CD4-positive, alpha-beta T cell treated with Interleukin-6 for 4 hours (primary cell): ENCODE results near the gene COA8.
"Not testable (repeated sequence)": the region's sequence is repeated elsewhere in the genome, so short reads cannot be mapped to it uniquely, and the experiment has no call there.

ENCODE experiments used
- DNase-seq: peaks from one replicate; pipeline ENCODE4 v3.0.0-alpha.2; 2020; ENCODE audit warnings: mixed read lengths

COA8 gene, protein sequence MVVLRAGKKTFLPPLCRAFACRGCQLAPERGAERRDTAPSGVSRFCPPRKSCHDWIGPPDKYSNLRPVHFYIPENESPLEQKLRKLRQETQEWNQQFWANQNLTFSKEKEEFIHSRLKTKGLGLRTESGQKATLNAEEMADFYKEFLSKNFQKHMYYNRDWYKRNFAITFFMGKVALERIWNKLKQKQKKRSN

DNA sequence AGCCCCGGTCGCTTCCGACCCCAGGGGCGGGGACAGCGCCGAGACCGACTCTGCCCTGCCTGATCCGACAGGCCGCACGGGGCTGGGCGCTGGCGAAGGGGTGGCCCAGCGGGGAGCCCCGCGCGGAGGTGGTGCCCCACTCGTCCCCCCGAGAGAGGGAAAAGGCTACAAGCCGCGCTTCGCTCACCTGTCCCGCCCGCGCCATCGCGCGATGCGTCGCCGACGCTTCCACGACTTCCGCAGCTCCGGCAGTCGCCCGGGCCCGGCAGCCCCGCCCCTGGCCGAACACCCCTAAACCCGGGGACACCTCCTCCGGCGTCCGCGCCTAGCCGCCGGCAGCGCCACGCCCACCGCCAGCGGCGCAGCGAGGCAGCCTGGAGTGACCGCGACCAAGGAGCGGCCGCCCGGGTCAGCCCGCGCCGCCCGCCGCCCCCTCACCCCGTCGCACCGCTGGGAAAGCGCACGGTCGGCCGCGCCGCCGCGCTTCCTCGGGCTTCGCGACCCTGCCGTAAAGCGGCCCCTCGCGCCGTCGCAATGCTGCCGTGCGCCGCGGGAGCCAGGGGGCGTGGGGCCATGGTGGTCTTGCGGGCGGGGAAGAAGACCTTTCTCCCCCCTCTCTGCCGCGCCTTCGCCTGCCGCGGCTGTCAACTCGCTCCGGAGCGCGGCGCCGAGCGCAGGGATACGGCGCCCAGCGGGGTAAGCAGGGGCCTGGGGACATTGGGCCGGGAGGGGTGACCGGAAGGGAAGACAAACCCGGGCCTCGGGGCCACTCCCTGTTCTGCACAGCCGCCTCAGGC lies at the start of gene COA8, which contains the start of gene BAG5:
Gene COA8, plus strand, starts transcription at position 532 of the 797 bp plus-strand sequence. Its CDS starts 42 bp downstream, at position 574.
Gene BAG5, minus strand, starts transcription at position 229 of the 797 bp plus-strand sequence. CDS start 1,493 bp downstream, outside the sequence.
- peak; percentile 86 for DNase-seq

DNA sequence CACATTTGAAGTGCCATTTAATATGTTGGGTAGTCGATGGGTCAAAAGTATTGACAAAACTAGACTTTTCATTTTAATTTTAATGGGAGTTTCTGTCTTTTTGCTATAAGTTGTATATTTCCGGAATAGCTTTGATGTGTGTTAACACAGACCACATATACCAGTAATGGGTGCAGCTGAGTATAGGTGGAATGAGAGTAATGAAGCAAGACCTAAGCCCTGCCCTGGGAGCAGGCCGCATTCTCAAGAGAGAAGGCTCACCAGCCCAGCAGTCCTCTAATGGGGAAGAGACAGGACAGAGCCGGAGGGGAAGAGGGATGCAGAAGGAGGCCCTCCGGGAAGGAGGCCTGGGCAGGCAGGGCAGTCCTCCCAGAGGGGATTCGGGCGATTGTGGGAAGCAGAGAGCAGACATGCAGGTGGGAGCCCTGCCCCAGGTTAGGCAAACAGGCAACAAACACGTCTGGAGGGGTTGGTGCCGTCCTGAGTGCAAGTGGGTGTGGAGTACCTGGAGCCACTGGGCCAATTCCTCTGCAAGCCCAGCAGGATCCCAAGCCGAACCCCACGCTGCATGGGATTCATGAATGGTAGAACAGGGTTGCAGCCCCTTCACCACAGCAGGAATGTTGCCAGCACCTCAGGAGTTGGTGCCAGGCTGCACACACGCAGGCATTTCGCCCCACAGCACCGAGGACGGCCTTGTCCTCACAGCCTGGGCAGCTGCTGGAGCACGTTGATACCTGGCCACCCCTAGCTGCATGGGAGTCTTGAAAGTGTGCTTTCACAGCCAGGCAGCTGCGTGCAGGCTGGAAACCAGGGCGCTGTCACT lies 48.0 kb upstream of the COA8 start:
- DNase-seq, result no peak

DNA sequence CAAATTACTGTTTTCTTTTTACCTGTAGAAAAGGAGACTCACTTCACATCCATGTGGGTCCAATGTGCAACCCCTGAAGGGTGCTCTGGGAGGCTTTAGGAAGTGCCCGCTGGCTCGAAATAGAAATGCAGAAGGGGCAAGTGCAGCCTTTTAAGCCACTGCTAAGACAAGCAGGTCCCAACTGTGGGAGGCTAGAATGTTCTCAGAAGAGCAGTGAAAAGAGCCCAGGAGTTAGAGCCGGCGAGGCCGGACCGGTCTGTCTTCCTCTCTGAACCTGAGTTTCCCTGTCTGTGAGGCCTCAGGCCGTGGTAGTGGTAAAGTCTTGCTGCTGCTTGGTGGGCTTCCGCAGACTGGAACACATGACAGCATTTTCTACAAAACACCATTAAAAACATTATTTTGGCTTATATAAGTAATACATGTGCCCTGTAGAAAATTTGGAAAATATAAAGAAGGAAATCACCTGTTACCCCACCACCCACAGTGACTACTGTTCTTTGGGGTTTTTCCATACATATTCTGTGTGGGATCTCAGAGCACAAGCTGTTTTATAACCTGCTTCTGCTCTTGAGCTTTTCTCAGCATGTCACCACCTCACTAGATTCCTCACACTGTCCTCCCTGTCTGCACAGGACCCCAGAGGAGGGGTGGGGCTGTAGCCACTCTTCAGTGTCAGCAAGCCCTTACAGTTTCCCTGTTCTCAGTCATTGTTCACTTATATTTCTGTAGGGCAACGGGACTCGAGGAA lies 46.2 kb upstream of the COA8 start:
- no peak for DNase-seq

DNA sequence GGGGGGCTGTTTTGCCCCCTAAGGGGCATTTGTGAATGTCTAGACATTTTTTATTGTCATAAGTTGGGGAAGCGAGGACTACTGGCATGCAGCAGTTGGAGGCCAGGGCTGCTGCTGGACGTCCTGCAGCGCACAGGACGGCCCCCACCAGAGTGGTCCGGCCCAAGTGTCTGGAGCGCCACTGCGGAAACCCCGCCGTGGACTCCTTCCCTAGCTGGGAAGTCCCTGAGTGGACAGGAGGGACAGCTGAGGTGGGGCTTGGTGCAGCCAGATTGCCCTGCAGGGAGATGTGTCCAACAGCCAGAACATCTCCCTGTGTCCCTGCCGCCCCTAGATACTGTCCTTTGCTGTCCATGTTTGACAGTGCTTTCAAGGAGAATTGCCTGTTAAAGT lies 45.6 kb upstream of the COA8 start:
- no peak for DNase-seq

DNA sequence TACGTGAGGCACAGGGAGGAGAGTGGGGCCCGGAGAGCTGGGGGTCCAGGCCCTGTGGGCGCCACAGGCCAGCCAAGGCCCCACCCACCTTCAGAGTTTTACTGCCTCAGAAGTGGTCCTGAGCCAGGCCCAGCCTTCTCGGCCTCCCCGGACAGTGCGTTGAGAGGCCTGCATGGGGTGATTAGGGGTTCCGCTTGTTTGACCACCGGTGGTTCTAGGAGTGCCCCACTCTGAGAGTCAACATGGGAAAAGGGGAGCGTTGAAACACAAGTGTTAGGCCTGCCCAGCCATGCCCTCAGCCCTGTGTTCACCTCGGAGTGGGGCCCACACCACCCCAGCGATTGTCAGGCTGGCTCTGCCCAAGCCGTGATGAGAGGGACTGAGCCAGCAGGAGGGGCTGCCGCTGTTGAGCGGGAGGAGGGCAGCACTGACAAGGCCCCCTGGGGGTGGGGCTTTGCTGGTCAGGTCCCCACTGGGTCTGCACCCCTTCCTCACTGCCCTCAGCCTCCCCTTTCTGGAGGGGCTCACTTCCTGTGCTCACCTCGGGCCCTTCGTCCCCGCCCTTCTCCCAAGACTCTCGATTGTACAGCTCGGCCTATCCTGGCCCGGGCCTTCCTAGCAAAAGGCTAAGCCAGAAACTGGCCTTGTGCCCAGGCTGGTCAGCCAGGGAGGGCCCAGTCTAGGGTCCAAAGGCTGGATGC lies 44.9 kb upstream of the COA8 start:
- DNase-seq, result no peak

DNA sequence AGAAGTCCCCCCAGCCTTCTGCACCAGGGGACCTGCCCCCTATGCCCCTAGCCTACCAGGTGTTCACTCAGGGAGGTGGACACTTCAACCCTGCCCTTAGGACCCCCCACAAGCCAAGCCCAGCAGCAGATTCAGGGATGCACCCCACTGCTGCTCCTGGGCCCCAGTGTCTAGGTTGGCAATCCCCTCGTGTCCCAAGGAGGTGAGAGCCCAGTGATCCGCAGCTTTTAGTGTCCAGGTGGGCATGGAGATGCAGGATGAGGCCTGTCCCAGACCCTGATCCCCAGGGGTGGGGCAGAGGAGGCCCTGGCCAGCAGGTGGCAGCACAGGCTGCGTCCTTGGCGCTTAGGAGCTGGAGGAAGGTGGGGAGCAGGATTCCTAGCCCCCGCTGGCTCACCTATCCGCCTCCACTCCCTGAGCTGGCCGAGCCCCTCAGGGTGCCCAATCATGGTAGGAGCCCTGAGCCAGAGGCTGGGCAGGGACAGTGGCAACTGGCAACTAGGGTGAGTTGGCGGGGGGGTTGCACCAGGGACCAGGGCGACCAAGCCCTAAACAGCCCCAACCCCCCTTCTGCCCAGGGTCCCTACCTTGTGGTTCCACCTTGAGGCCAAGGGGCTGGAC lies 44.2 kb upstream of the COA8 start:
- peak; percentile 69 for DNase-seq

DNA sequence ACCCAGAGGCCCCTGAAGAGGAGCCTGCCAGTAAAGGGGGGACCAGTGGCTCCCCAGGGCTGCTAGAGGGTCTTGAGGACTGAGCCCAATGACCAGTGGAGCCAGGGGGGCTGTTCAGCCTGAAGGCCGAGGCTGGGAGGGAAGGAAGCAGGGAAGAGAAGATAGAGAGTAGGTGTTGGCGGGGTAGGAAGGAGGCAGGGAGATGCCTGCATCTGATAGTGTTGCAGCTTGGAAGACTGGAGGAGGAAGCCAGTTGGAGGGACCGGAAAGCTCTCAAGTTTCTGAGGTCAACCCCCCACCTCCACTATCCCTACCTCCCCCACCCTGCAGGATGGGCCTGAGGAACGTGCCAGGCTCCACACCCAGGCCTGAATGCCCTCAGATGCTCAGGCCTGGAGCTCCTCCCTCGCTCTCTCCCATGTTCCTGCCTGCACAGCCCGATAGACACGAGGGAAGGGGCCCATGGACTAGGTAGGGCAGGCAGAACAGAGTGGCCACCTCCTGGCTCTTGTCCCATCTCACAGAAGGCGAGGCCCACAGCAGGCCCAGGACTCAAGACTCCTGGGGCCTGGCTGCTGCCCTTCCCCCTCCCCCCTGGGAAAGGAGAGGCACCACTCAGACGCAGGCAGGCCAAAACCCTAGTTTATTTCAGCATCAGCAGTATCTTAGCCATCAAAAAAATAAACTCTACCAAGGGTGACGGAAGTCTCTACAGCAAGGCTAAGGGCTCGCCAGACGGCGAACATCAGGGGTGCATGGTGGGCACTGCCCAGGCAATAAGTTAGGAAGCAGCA lies 43.5 kb upstream of the COA8 start:
- no peak for DNase-seq

DNA sequence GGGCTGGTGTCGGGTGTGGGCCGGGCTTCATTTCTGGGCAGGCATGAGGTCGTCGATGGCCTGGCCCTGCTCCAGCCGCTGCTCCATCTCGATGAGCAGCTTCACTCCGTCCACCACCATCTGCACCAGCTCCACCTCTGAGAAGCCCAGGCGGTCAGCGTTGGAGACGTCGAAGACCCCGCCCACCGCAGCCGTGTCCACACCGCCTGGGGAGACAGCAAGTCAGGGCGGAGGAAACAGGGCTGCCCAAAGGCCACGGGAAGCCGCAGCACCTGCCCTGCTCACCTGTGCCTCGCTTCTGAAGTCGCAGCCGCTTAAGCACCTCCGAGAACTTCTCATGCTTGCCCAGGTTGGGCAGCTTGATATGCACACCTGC lies 42.9 kb upstream of the COA8 start:
- DNase-seq, result no peak

DNA sequence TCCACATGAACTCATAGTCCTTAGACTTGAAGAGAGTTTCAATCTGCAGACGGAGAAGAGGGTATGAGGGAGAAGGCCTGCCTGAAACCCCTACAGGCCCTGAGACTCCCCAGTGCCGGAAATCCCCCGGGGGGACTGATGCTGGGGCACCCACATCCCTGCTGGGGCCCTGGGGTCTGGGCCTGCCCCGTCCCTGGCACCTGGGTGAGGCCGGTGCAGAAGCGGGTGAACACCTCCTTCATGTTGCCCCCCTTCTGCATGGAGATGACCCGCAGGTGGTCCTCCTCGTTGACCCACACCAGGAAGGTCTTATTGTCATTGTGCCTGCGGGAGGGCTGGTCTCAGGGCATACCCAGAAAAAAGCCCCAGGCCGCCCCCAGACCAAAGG lies 42.5 kb upstream of the COA8 start:
- no peak for DNase-seq

DNA sequence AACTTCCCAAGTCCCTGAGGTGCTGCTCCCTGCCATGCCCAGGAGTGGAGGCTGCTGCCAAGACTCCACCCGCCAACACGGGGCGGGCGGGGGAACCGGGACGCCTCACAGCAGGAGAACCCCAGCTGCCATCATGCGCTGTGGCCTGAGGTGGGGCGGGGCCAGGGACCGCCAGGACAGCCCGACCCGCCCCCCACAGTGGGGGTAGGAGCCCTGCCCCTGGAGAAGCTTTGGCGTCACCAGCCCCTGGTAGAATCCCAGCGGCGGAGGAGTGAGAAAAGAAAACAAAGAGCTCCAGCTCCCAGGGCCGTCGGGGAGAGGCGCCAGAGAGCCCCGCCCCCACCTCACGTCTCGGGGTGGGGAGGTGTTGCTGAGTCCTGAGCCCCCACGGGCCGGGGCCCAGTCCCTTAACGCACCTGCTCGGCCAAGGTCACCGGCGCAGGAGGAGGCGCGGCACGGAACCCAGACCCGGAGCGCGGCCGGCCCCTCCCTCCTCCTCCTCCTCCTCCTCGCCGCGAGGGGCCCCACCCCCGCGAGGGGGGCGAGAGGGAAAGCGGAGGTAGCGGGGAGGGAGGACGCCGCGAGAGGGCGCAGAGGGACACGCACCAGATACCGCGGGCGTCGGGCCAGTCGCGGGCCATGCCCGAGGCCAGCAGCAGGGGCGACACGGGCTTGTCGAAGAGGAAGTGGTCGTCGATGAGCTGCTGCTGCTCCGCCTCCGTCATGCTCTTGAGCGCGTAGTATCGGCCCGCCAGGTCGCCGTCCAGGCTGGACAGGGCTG lies 41.9 kb upstream of the COA8 start:
- DNase-seq, result peak; percentile 80

DNA sequence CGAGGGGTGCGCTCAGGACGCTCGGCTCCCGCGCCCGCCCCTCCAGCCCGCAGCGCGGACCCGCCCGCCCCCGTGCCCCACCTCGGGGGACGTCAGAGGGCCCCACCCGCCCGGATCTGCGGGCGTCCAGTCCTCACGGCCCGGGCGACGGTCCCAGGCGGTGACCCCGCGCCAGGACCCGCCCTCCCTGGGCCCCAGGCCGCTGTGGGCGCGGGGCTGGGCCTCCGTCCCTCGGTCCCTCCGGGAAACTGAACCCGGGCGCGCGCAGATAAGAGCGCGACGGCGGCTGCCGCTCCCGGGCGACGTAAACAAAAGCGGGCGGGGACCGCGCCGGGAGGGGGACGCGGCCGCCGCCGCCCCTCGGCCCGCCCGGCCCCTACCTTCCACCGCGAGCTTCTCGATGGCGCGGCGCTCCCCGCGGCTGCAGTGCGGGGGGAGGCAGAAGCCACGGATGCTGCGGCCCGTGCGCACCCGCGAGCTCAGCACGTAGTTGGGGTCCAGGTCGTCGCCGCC lies 41.3 kb upstream of the COA8 start:
- peak; percentile 30 for DNase-seq

DNA sequence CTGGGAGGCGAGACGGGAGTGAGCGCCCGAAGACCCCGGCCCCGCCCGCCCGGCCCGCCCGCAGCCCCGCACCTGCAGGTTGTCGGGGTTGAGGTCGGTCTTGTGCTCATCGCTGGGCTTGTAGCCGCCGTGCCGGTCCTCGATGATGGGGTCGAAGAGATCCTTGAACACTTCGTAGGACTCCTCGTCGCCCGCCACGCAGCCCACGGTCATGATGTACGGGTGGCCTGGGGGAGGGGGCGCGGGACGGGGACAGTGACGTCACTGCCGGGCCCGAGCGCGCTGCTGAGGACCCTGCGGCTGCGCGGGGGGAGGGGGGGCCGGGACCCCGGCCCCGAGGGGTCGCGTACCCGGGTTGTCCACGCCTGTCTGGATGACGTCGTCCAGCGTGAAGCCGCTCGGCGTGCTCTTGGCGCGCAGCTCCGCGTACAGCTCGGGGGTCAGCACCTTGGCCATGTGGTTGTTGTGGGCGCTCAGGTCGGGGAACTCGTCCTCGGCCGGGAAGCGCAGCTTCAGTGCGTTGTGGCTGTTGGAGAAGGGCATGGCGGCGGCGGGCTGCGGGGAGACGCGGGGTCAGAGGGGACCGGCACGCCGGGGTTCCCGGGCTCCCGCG lies 40.7 kb upstream of the COA8 start:
- DNase-seq, result peak; percentile 26

DNA sequence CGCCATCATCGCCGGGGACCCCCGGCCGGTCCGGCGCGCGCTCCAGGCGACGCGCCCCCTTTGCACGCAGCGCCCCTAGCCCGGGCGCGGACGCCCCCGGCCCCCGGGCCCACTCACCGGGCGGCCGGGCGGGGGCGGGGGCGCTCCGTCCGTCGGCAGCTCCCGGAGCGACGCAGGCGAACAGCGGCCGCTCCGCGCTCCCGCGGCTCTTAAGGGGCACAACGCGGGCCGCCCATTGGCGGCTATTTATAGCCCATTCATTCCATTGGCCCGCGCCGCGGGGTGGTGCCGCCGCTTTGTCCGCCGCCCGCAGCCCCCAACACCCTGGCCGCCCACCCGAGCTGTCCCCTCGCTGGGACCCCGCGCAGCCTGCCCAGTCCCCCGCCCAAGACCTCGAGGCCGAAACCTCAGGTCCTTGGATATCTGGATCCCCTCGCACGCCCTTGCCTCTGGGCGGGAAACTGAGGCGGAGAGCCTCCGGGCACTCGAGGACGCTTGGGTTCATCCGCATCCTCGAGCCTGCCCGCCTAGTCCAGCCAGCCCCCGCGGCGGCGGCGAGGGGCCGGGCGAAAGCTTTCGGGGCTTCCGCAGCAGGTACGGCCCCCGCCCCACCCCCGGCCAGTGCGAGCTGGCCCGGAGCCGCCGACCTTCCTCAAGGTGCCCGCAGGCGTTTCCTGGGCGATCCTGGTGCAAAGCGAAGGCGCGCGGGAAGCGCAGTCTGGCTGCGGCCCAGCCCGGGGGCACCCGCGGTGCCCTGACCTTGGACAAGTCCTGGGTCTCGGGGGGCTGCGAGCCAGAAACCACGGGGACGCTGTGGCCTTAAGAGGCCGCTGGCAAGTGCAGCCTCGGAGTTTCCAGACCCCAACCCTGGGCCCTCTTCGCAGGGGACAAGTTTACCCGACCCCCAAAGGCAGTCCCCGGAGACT lies 39.8 kb upstream of the COA8 start, which contains the start of gene CKB:
Gene CKB, minus strand, starts transcription at position 182 of the 926 bp plus-strand sequence. CDS start 337 bp downstream, outside the sequence.
- DNase-seq, result no peak

DNA sequence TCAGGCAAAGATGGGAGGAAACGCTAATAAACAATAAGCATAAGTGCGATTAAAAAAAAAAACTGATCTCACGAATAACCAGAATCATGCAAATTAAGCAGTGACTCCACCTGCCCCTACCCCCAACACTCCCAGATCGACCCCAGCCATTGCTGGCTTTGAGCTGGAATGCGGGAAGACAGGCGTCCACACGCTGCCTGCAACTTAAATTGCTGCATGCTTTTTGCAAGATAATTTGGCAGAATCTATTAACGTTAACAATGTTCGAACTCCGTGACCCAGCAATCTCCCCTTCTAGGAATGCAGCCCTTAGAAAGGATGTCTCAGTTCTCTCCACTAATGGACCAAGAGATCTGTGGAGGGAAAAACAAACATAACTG lies 39.2 kb upstream of the COA8 start:
- no peak for DNase-seq

DNA sequence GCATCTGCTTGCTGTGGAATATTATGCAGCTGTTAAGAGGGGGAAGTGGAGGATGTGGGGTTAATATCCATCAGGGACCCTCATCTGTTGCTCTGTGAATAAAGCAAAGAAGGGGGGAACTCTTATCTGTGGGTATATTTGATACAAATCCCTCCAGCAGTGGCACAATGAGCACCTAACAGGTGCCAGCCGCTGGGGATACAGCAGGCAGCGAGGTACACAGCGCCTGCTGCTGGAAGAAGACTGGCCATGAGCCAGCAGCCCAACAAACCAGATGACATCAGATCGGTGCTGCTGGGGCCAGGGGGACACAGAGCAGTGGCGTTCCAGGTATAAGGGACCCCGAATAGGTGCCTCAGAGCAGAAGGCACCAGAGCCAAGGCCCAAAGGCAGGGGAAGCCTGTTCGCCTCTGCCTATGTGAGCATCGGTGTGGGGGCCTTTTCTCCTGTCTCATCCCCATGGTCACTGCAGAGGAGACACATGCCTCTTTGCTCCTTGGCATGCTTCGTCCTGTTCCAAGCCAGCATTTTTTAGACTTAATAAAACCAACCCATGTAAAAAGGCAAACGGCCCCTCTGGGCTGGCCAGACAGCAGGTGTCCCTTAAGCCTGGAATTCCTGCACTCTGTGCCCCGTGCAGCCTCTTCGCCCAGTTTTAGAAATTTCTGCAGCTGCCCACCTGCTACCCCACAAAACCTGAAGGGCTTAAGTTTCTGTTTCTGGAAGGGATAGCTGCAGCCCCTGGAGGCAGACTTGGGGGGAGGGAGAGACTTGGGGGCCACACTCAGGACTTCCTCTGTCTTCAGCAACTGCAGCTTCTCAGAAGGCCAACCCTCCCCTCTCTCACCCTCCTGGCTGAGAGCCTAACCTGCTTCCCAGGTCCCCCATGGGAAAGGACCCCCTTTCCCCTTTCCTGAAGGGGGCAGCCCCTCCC lies 38.5 kb upstream of the COA8 start:
- no peak for DNase-seq

DNA sequence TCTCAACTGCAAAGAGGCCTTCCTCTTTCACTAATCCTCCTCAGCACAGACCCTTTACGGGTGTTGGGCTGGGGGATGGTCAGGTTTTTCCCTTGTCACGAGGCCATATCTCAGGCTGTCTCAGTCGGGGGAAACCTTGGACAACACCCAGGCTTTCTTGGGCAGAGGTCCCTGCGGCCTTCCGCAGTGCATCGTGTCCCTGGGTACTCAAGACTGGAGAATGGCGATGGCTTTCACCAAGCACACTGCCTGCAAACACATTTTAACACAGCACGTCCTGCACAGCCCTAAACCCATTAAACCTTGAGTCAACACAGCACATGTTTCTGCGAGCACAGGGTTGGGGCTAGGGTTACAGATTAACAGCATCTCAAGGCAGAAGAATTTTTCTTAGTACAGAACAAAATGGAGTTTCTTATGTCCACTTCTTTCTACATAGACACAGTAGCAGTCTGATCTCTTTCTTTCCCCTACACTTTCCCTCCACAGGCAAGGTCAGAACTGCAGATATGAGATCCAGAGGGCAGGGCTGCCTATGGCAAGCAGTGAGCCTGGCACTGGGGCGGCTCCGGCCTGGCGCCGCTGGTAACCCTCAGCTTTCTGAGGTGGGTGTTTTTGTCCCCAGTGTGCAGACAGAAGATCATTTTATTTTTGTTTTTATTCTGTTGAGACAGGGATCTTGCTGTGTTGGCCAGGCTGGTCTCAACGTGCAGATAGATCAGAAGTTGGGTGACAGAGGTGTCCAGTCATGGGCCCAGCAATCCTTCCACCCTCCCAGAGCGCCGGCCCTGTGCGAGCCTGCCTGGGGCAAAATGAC lies 37.1 kb upstream of the COA8 start:
- DNase-seq, result not testable (repeated sequence)
